ENCODE measurements around the gene PCAT6. TPM values are rescaled to one million over a fixed set of nuclear protein-coding genes. Genes with fewer than 3 reads are reported as not detected.
"Not testable (repeated sequence)": the region's sequence is repeated elsewhere in the genome, so short reads cannot be mapped to it uniquely, and the experiment has no call there.

The PCAT6 gene
- total RNA-seq, 1 donor from 2014 or later = 0.67 TPM

DNA sequence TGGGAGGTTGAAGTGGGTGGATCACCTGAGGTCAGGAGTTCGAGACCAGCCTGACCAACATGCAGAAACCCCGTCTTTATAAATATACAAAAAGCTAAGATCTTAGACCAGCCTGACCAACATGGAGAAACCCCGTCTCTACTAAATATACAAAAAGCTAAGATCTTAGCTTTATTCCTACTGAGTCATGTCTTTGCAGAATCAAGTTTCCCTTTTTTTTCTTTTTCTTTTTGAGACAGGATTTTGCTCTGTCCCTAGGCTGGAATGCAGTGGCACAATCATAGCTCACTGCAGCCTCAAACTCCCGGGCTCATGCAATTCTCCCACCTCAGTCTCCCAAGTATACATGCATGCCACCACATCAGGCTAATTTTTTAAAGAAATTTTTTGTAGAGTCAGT lies 23.9 kb upstream of the PCAT6 start:
- ChIA-PET POLR2A (no interaction called here), CTCF (no interaction called here)
- ATAC-seq (ENCODE audit: low read depth) (no peak), DNase-seq (no peak)
- Mint-ChIP-seq H3K9me3 (no peaks in the 10 kb centered on the region), H3K4me1 (peaks cover 16% of the 10 kb centered on the region), H3K27me3 (no peaks in the 10 kb centered on the region), H3K27ac (no peak overlapping the region), H3K36me3 (ENCODE audit: low read depth) (no peaks in the 10 kb centered on the region), H3K4me3 (no peak overlapping the region)
- intact Hi-C loops (cut with micrococcal nuclease) = no loop called here
- TF ChIP-seq, protein P1, sequence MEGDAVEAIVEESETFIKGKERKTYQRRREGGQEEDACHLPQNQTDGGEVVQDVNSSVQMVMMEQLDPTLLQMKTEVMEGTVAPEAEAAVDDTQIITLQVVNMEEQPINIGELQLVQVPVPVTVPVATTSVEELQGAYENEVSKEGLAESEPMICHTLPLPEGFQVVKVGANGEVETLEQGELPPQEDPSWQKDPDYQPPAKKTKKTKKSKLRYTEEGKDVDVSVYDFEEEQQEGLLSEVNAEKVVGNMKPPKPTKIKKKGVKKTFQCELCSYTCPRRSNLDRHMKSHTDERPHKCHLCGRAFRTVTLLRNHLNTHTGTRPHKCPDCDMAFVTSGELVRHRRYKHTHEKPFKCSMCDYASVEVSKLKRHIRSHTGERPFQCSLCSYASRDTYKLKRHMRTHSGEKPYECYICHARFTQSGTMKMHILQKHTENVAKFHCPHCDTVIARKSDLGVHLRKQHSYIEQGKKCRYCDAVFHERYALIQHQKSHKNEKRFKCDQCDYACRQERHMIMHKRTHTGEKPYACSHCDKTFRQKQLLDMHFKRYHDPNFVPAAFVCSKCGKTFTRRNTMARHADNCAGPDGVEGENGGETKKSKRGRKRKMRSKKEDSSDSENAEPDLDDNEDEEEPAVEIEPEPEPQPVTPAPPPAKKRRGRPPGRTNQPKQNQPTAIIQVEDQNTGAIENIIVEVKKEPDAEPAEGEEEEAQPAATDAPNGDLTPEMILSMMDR (IDR thresholded peaks at IDR 0.05) = no peak

DNA sequence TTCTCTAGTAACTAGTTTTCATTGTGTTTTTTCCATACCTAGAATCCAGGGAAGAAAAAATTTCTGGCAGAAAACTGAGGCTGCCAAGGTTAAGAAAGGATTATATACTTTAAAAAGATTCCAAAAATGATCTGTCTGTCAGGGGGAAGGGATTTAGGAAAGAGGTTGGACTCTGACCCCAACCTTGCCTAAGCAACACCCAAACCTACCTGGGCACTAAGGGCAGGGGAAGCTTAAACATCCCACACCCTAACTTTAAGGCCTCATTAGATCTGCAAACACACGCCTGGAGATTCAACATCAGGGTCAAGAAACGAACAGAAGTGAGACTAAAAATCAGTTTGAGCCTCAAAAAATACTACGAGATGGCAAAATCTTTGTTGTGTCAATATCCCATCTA lies 22.0 kb upstream of the PCAT6 start:
- no peak for DNase-seq
- H3K27ac Mint-ChIP-seq = no peak overlapping the region

DNA sequence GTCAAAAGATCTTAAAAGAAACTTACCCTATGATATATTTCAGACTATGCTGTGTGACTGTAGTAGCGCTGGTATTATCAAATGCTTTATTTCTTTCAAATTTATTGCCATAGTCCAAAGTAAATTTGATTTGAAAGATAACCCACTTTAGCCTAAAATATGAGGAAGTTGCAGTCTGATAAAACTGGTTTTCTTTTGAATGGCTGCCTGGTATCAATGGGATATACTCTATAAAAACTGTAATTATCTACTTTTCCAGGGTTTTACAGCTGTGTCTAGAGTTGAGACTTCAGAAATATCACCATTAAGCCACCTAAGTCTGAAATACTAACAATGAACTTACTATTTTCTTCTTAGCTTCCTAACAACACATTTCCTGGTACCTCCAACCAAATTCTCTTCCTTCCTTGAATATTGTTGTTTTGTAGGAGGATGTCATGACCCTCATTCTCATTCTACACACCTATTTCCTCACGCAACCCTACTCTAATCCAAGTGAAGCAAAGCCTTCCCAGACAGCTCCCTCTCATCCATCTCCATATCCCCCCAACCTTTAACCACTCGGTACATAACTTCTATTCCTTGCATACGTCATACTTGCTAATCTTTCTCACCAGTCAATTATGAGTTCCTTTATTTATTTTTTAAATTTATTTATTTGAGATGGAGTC lies 19.5 kb upstream of the PCAT6 start:
- POLR2A ChIA-PET = no interaction called here
- no peak for DNase-seq
- Mint-ChIP-seq H3K27ac (peak overlapping the region; percentile 3), H3K27me3 (no peaks in the 10 kb centered on the region), H3K4me1 (peaks cover 30% of the 10 kb centered on the region), H3K36me3 (ENCODE audit: low read depth) (no peaks in the 10 kb centered on the region), H3K9me3 (no peaks in the 10 kb centered on the region), H3K4me3 (no peak overlapping the region)
- CTCF ChIA-PET = no interaction called here
- TF ChIP-seq, protein P1 (IDR thresholded peaks at IDR 0.05) = no peak
- no peak for ATAC-seq (ENCODE audit: low read depth)
- intact Hi-C loops (cut with micrococcal nuclease) = no loop called here

More for the DNA sequence above, 22.0 kb upstream of the PCAT6 start:
- TF ChIP-seq, protein P1 (IDR thresholded peaks at IDR 0.05) = no peak
- ChIA-PET CTCF (no interaction called here), POLR2A (no interaction called here)
- H3K27me3 Mint-ChIP-seq = no peaks in the 10 kb centered on the region
- no peaks in the 10 kb centered on the region for H3K36me3 Mint-ChIP-seq (ENCODE audit: low read depth)
- intact Hi-C loops (cut with micrococcal nuclease) = no loop called here
- H3K9me3 Mint-ChIP-seq = no peaks in the 10 kb centered on the region
- no peak for ATAC-seq (ENCODE audit: low read depth)
- no peak overlapping the region for H3K4me3 Mint-ChIP-seq
- peaks cover 18% of the 10 kb centered on the region for H3K4me1 Mint-ChIP-seq

DNA sequence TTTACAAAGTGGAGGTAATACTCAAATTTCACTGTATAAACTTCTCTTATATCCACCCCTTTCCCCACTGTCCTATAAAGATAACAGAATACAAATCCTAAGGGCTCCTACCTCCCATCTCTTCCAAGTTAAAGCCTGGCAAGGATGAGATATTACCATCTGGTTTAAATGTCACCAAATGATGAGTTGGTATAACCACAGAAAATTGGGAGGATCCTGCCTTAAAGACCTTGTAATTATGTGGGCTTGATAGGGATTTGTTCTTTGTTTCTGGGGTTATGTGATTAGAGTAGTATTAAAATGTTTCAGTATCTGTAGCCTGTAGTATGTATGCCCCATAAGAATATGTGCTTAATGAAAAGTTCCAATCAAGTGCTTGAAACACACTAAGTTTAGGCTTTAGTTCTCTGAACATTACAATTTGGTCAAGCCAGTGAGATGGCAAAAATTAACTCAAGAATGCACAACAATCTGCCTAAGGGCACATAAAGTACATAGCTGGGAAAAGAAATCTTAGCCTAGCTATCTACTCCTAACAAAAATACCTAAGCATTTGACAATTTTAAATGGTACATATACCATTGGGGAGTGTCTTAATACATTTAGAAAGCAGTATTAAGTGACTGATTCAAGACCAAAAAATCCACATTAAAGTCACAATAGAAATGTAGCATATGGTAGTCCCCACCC lies 16.6 kb upstream of the PCAT6 start:
- peaks cover 51% of the 10 kb centered on the region for H3K4me1 Mint-ChIP-seq

DNA sequence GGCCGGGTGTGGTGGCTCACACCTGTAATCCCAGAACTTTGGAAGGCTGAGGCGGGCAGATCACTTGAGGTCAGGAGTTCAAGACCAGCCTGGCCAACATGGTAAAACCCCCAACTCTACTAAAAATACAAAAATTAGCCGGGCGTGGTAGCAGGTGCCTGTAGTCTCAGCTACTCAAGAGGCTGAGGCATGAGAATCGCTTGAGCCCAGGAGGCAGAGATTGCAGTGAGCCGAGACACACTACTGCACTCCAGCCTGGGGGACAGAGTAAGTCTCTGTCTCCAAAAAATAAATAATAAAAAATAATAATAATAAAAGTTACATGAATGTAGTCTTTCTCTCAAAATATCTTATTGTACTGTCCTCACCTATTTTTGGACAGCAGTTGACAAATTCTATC lies 15.8 kb upstream of the PCAT6 start:
- POLR2A ChIA-PET; H3K9me3 Mint-ChIP-seq; H3K27ac Mint-ChIP-seq; H3K4me3 Mint-ChIP-seq; intact Hi-C loops (cut with micrococcal nuclease); CTCF ChIA-PET; H3K36me3 Mint-ChIP-seq (ENCODE audit: low read depth); H3K27me3 Mint-ChIP-seq; ATAC-seq (ENCODE audit: low read depth); DNase-seq: not testable (repeated sequence)
- peaks cover 52% of the 10 kb centered on the region for H3K4me1 Mint-ChIP-seq

More for the DNA sequence above, 16.6 kb upstream of the PCAT6 start:
- TF ChIP-seq, protein P1 (IDR thresholded peaks at IDR 0.05) = no peak
- ATAC-seq (ENCODE audit: low read depth) = no peak
- intact Hi-C loops (cut with micrococcal nuclease) = no loop called here
- ChIA-PET CTCF (no interaction called here), POLR2A (no interaction called here)
- Mint-ChIP-seq H3K36me3 (ENCODE audit: low read depth) (peaks cover 3% of the 10 kb centered on the region), H3K27me3 (no peaks in the 10 kb centered on the region), H3K4me3 (no peak overlapping the region), H3K9me3 (no peaks in the 10 kb centered on the region), H3K27ac (no peak overlapping the region)
- DNase-seq = no peak

All from activated B cell treated with CpG ODN at 0.5 μM for 24 hours (primary cell).